ENCODE measurements around the gene DNAJC5. TPM values are rescaled to one million over a fixed set of nuclear protein-coding genes. Genes with fewer than 3 reads are reported as not detected.

Gene DNAJC5
- total and polyA plus RNA-seq, 9 of the 15 experiments (the other 6 are each of a cell fraction or from before 2014, with no cell fraction given) = 0.95 to 42.8 (median 23.4) TPM

DNA sequence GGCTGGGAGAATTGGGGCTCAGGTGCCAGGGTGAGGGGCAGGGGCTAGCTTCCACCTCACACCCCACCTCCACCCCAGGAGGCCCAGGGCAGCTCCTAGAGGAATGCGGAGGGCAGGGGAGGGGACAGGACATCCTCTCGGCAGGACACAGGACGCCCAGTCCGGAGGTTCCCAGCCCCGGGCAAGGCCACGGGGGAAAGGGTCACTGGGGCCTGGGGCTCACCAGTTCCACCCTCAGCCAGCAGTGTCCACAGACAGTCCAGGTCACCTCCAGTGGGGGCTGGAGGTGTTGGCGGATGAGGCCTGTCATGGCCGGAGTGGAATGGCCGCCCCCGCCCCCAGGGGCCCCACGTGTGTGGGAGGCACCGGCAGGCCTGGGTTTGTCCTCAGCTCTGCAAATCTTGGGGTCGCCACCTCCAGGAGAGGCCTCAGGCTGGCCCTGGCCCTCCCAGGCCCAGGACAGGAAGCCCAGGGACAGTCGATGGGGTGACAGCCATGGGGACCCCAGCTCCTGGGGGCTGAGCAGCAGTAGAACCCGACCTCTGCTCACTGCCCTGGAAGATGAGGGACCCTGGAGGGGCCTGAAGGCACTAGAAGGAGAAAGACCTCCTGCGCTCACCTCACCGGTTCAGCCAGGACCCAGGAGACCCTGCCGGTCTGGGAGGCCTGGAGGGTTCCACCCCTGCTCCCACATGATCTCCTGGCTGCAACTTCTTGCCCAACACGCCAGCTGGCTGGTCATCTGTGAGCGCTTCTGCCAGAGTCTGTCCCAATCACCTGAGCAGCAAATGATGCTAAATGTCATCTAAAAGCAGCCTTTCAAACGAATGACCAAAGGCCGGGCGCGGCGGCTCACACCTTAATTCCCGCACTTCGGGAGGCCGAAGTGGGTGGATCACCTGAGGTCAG, 46.7 kb upstream of the DNAJC5 start:
- BruUV-seq (replicated peaks) = no TSS peak
- H4K20me1 ChIP-seq (replicated peaks; ENCODE audit: control insufficient read depth, insufficient read depth, low read length) = no peaks in the 10 kb centered on the region
- POLR2A ChIA-PET = interaction anchor here (1.4 to 1.8 kb wide), 2 partner anchors 11 to 16 kb away, joined by 5 to 6 read pairs; partner anchors contain the start of gene TPD52L2
- peak overlapping the region; percentile 33 to 88; a peak in 3 of 4 replicates for H3K9ac ChIP-seq (ENCODE audit: insufficient read depth in 1 of 2, low read depth in 2 of 2, low read length in 2 of 2)
- intact Hi-C loops (cut with micrococcal nuclease) = no loop called here
- DNase-seq (ENCODE audit: extremely low read depth in 1 of 4, low spot score in 3 of 4) (peak; percentile 70 to 77 (median 74)), ATAC-seq (peak; percentile 63), FAIRE-seq (peak; percentile 23)
- no peaks in the 10 kb centered on the region; the same call in 2 of the 3 replicates for H3K79me2 ChIP-seq (ENCODE audit: control insufficient read depth, insufficient read depth, low read length)
- H3K4me1 ChIP-seq (replicated peaks in 1 of 2; ENCODE audit: control insufficient read depth in 2 of 2, insufficient read depth in 2 of 2, low read length in 2 of 2) = peaks cover 24 to 63% of the 10 kb centered on the region in 2 experiments
- no peaks in the 10 kb centered on the region for H3K9me3 ChIP-seq (replicated peaks; ENCODE audit: control insufficient read depth, insufficient read depth, low read depth, low read length)
- peak overlapping the region; percentile 93 for H2AFZ ChIP-seq (ENCODE audit: low read depth, low read length)
- 58% methylated on average over 28 of the region's 28 CpGs for WGBS (ENCODE audit: insufficient coverage, low coverage, missing lambda C conversion rate)
- H3K36me3 ChIP-seq (ENCODE audit: control insufficient read depth, insufficient read depth, low read length) = no peaks in the 10 kb centered on the region
- H3K4me2 ChIP-seq (ENCODE audit: insufficient read depth, low read length) = no peak overlapping the region
- peaks cover 2% of the 10 kb centered on the region for H3K9me1 ChIP-seq (ENCODE audit: control insufficient read depth, insufficient read depth, low read length)
- H3K27me3 ChIP-seq (ENCODE audit: control insufficient read depth in 2 of 2, insufficient read depth in 2 of 2, low read length in 2 of 2) = no peaks in the 10 kb centered on the region
- no peak overlapping the region; the same call in 1 of the 2 replicates for H3K4me3 ChIP-seq
- H3K27ac ChIP-seq (ENCODE audit: extremely low read depth, low read depth, low read length) = peak overlapping the region; percentile 75
- CTCF ChIA-PET (ENCODE audit: low intra/inter-chr PET ratio) = no interaction called here
- in situ Hi-C loops (cut with MboI) = no loop called here
- TF ChIP-seq BRD9 (IDR thresholded peaks at IDR 0.05; ENCODE audit: low read depth, partially characterized antibody) (no peak), PTTG1 (tag; IDR thresholded peaks at IDR 0.05; ENCODE audit: low read depth) (no peak), SMAD2 (IDR thresholded peaks at IDR 0.05; ENCODE audit: low read depth, low read length) (no peak), ZNF583 (CRISPR knock-in tag; IDR thresholded peaks at IDR 0.05) (no peak), SAFB (IDR thresholded peaks at IDR 0.05; ENCODE audit: borderline replicate concordance, low read depth, low read length) (no peak), XRCC3 (IDR thresholded peaks at IDR 0.05) (no peak), HMG20B (CRISPR knock-in tag; IDR thresholded peaks at IDR 0.05) (no peak)
- TF ChIP-seq, protein P1, sequence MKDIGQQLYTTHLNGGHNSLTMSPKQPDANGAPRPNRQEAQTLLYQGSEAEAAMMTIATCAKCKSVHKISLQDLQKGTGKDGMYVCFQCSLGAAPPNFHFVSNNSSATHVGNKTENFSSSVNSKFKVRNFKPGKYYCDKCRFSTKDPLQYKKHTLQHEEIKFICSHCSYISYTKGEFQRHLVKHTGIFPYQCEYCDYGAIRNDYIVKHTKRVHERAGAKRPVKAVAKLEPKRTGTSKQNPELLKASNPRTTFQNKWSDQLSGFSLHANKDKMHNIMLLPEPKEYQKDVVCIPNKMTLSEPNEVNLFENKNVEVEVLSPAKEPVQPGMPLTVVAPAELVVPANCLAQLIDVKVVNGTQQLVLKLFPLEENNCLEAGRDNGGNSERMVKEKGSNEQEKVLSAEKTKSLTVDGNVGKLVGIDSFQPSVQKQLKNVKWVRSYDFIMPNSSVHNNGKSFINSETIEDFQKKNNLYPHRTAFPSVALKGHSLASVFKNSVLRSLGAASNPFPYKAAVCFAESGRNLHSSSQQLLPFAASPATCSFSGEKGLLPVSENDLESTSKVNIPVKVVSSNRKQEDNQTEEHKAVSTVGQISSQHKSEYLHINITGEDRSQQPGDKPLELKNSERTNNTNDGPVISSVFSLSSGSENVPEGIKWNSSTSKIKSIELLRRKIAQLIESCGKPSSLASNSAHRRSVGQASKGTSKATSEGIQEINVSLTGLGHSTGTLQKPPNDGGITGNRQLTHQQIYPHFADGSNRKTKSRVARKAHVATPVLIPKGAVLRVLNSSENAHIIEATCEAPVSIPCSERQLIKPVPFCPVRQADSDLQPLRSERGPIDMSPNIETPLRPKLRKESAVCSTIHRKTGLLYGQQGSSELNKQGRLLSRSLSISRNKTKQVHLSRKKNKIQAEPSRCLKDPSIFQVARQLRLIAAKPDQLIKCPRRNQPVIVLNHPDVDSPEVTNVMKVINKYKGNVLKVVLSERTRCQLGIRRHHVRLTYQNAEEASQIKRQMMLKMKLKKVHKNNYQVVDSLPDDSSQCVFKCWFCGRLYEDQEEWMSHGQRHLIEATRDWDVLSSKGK (CRISPR knock-in tag; IDR thresholded peaks at IDR 0.05) = no peak
- TF ChIP-seq, protein P2, sequence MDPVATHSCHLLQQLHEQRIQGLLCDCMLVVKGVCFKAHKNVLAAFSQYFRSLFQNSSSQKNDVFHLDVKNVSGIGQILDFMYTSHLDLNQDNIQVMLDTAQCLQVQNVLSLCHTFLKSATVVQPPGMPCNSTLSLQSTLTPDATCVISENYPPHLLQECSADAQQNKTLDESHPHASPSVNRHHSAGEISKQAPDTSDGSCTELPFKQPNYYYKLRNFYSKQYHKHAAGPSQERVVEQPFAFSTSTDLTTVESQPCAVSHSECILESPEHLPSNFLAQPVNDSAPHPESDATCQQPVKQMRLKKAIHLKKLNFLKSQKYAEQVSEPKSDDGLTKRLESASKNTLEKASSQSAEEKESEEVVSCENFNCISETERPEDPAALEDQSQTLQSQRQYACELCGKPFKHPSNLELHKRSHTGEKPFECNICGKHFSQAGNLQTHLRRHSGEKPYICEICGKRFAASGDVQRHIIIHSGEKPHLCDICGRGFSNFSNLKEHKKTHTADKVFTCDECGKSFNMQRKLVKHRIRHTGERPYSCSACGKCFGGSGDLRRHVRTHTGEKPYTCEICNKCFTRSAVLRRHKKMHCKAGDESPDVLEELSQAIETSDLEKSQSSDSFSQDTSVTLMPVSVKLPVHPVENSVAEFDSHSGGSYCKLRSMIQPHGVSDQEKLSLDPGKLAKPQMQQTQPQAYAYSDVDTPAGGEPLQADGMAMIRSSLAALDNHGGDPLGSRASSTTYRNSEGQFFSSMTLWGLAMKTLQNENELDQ (CRISPR knock-in tag; IDR thresholded peaks at IDR 0.05; ENCODE audit: borderline replicate concordance) = no peak
